A549 (cell line): ENCODE results near the gene TMEM135. TPM values are rescaled to one million over a fixed set of nuclear protein-coding genes. Genes with fewer than 3 reads are reported as not detected.
"Not testable (repeated sequence)": the region's sequence is repeated elsewhere in the genome, so short reads cannot be mapped to it uniquely, and the experiment has no call there.

Experiments used
- ATAC-seq, 2 experiments: fragments of 200-7000 bp in 1 of 2; fragments of >200 bp in 1 of 2; cut with Nextera tagmentation in 1 of 2; cut with Tn5 transposase in 1 of 2; 3 replicates each; pipeline versions ENCODE4 v1.8.0 to v1.9.1; 2018 to 2020; ENCODE audit warnings: mild to moderate bottlenecking in 1 of 2, moderate library complexity in 1 of 2
- CTCF ChIA-PET: fragments of 300-600 bp; sonication (Branson Sonifier 250); formaldehyde crosslinking; extraction: SDS; loops from one replicate; lab custom pipeline; 2021; ENCODE audit warnings: antibody characterized with exemption, inconsistent platforms; lab: Yijun Ruan, JAX
- POLR2A ChIA-PET: fragments of 350-600 bp; formaldehyde crosslinking; extraction: SDS; loops from one replicate; lab custom pipeline; 2021; ENCODE audit warnings: antibody characterized with exemption, inconsistent platforms; lab: Yijun Ruan, JAX
- DNase-seq, 2 experiments: peaks; one replicate each; pipeline versions ENCODE4 v3.0.0 to v3.0.0-alpha.2; 2011 to 2016; ENCODE audit warnings: low read depth in 1 of 2, low spot score in 1 of 2
- FAIRE-seq: peaks from 2 replicates; lab custom pipeline; 2011; peaks lifted over from hg19 to GRCh38; lab: Jason Lieb, UNC
- H3K27ac ChIP-seq, 2 experiments: fragments of >200 bp; sonication (Bioruptor Twin); formaldehyde crosslinking; 3 replicates each; pipeline ENCODE4 v1.5.1; 2016 to 2017
- H3K4me1 ChIP-seq: fragments of >200 bp; sonication (Bioruptor Twin); formaldehyde crosslinking; 3 replicates; pipeline ENCODE4 v1.6.1; 2016
- H3K4me2 ChIP-seq: fragments of >200 bp; sonication (Bioruptor Twin); formaldehyde crosslinking; 3 replicates; pipeline ENCODE4 v1.6.1; 2016
- H3K4me3 ChIP-seq: fragments of >200 bp; sonication (Bioruptor Twin); formaldehyde crosslinking; 3 replicates; pipeline ENCODE4 v1.5.1; 2016
- H3K9me3 ChIP-seq: fragments of >200 bp; sonication (Bioruptor Twin); formaldehyde crosslinking; 3 replicates; pipeline ENCODE4 v1.6.1; 2016
- BHLHE40 ChIP-seq: IDR thresholded peaks from 2 replicates; pipeline ENCODE4 v1.6.1; 2012; ENCODE audit warnings: low read depth, low read length, inconsistent platforms
- CBX8 ChIP-seq: fragments of 200-600 bp; sonication (generic); IDR thresholded peaks from 2 replicates; pipeline ENCODE4 v1.6.1; 2016
- CEBPB ChIP-seq, 2 experiments: fragments of >200 bp in 1 of 2; sonication (Bioruptor Twin) in 1 of 2; formaldehyde crosslinking in 1 of 2; IDR thresholded peaks; 2 replicates each; pipeline ENCODE4 v1.6.1; 2012 to 2016
- CHD4 ChIP-seq: fragments of 200-600 bp; sonication (generic); IDR thresholded peaks from 2 replicates; pipeline ENCODE4 v1.6.1; 2016; ENCODE audit warnings: antibody characterized with exemption, mild to moderate bottlenecking, borderline replicate concordance
- EHF ChIP-seq: fragments of 250-450 bp; sonication (Bioruptor Pico); IDR thresholded peaks from 2 replicates; pipeline ENCODE4 v1.5.0; 2020; ENCODE audit warnings: mild to moderate bottlenecking
- EHMT2 ChIP-seq: fragments of 200-600 bp; sonication (generic); IDR thresholded peaks from 2 replicates; pipeline ENCODE4 v1.6.1; 2016; ENCODE audit warnings: antibody characterized with exemption, low read depth, mild to moderate bottlenecking, moderate library complexity
- EP300 ChIP-seq, 2 experiments: fragments of >200 bp; sonication (Bioruptor Twin); formaldehyde crosslinking; IDR thresholded peaks; 2 replicates in 1 of 2; 3 replicates in 1 of 2; pipeline ENCODE4 v1.6.1; 2016 to 2017
- ESRRA ChIP-seq: fragments of 150-350 bp; IDR thresholded peaks from 2 replicates; pipeline ENCODE4 v1.6.1; 2014; ENCODE audit warnings: mild to moderate bottlenecking, low read length, borderline replicate concordance
- FOSB ChIP-seq: fragments of 250-450 bp; sonication (Bioruptor Pico); IDR thresholded peaks from 2 replicates; pipeline ENCODE4 v1.5.0; 2020; ENCODE audit warnings: mild to moderate bottlenecking, moderate library complexity
- HEYL ChIP-seq: fragments of 250-450 bp; sonication (Bioruptor Pico); IDR thresholded peaks from 2 replicates; pipeline ENCODE4 v1.8.0; 2021; ENCODE audit warnings: mild to moderate bottlenecking, moderate library complexity
- HOXA7 ChIP-seq: fragments of 250-450 bp; sonication (Bioruptor Pico); IDR thresholded peaks from 2 replicates; pipeline ENCODE4 v1.5.0; 2020; ENCODE audit warnings: mild to moderate bottlenecking, moderate library complexity
- JUNB ChIP-seq: fragments of >200 bp; sonication (Bioruptor Twin); formaldehyde crosslinking; IDR thresholded peaks from 2 replicates; pipeline ENCODE4 v1.6.1; 2016
- MAFK ChIP-seq: fragments of 450-650 bp; IDR thresholded peaks from 2 replicates; pipeline ENCODE4 v1.6.1; 2014; ENCODE audit not compliant: partially characterized antibody
- NFE2L2 ChIP-seq: fragments of 150-350 bp; conservative IDR thresholded peaks from 2 replicates; pipeline ENCODE4 v1.6.1; 2014; ENCODE audit warnings: low read length
- NPAS2 ChIP-seq: fragments of 250-450 bp; sonication (Bioruptor Pico); IDR thresholded peaks from 2 replicates; pipeline ENCODE4 v1.8.0; 2022; ENCODE audit warnings: mild to moderate bottlenecking, moderate library complexity, borderline replicate concordance
- RAD21 ChIP-seq, 2 experiments: fragments of >200 bp in 1 of 2; sonication (Bioruptor Twin) in 1 of 2; formaldehyde crosslinking in 1 of 2; IDR thresholded peaks in 1 of 2; conservative IDR thresholded peaks in 1 of 2; 2 replicates in 1 of 2; 3 replicates in 1 of 2; pipeline ENCODE4 v1.6.1; 2012 to 2018; ENCODE audit warnings: inconsistent platforms in 1 of 2
- RNF2 ChIP-seq: fragments of 200-600 bp; sonication (generic); IDR thresholded peaks from 2 replicates; pipeline ENCODE4 v1.6.1; 2016; ENCODE audit warnings: low read depth, mild to moderate bottlenecking, antibody characterized with exemption, moderate library complexity, borderline replicate concordance
- SMC3 ChIP-seq: fragments of >200 bp; sonication (Bioruptor Twin); formaldehyde crosslinking; IDR thresholded peaks from 3 replicates; pipeline ENCODE4 v1.6.1; 2018; ENCODE audit warnings: inconsistent platforms
- TFCP2L1 ChIP-seq: fragments of 250-450 bp; sonication (Bioruptor Pico); IDR thresholded peaks from 2 replicates; pipeline ENCODE4 v1.5.0; 2021; ENCODE audit warnings: mild to moderate bottlenecking
- WGBS: methylation state at CpG from one replicate; pipeline ENCODE4 v1.1.6; 2017; ENCODE audit errors: missing lambda C conversion rate; 5-methylcytosine and 5-hydroxymethylcytosine counted together
- polyA plus RNA-seq, 4 experiments: library from polyadenylated mRNA; depleted of rRNA in 3 of 4; stranded (reverse); fragments of >200 nt; fragmentation: RNase III in 1 of 4; extraction: RNeasy Plus Mini Kit Qiagen cat#74134 plus additional on column Dnase treatment in 1 of 4; gene quantifications; 2 replicates in 3 of 4; 3 replicates in 1 of 4; pipeline ENCODE4 v1.2.3, GENCODE V29; 2011 to 2017
- TF ChIP-seq, protein P1 (sequence below): fragments of 150-350 bp; IDR thresholded peaks from 2 replicates; pipeline ENCODE4 v1.6.1; 2014; ENCODE audit warnings: low read depth, mild to moderate bottlenecking, low read length
- TF ChIP-seq, protein P2 (sequence below): fragments of >200 bp; sonication (Bioruptor Twin); formaldehyde crosslinking; IDR thresholded peaks from 3 replicates; pipeline ENCODE4 v1.6.1; 2016
- TF ChIP-seq, protein P3 (sequence below): fragments of >200 bp; sonication (Bioruptor Twin); formaldehyde crosslinking; IDR thresholded peaks from 3 replicates; pipeline ENCODE4 v1.5.1; 2016
- TF ChIP-seq, protein P4 (sequence below): fragments of 250-450 bp; sonication (Bioruptor Pico); IDR thresholded peaks from 2 replicates; pipeline ENCODE4 v1.5.0; 2021; ENCODE audit warnings: mild to moderate bottlenecking, moderate library complexity, borderline replicate concordance

The TMEM135 gene
- polyA plus RNA-seq, 2 of the 4 experiments (the other 2 are of a cell fraction), result 18.4 to 18.5 TPM

DNA sequence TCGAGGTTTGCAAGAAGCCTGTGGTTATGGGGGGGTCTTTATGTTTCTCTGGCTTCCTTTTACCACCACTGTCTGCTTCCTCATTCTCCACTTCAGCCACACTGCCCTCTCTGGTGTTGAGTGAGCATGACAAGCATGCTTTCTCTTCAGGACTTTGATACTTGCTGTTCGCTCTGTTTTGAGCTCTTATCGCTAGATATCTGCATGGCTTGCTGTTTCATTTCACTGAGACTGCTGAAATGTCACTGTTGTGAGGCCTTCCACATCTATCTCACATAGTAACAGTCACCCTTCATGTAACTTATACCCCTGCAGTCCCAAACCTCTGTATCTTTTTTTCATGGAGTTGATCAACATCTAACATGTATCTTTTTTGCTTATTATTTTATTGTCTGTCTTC, 59.8 kb downstream of the TMEM135 start:
- CTCF ChIA-PET, result interaction anchor here (0.7 to 1.9 kb wide), 16 partner anchors 9 to 169 kb away, joined by 3 to 12 read pairs (median 3); no protein-coding TSS in a partner anchor
- no peak overlapping the region for H3K27ac ChIP-seq
- FAIRE-seq (no peak), ATAC-seq (peak; percentile 95 to 97), DNase-seq (peak; percentile 50 to 63)
- no peaks in the 10 kb centered on the region for H3K4me1 ChIP-seq
- TF ChIP-seq CEBPB (IDR thresholded peaks at IDR 0.05) (no peak), RAD21 (conservative IDR thresholded peaks at IDR 0.05 in 1 of 2, IDR thresholded peaks at IDR 0.05 in 1 of 2) (peak; percentile 24 to 50; a peak in 1 of 5 replicates), CBX8 (no peak), BHLHE40 (no peak), NPAS2 (CRISPR knock-in tag) (no peak), EHMT2 (no peak), EHF (CRISPR knock-in tag) (no peak), HEYL (CRISPR knock-in tag) (no peak), TFCP2L1 (CRISPR knock-in tag) (no peak), SMC3 (peak; percentile 33; the same call in 1 of the 3 replicates), HOXA7 (no peak), CHD4 (no peak), RNF2 (no peak), FOSB (CRISPR knock-in tag) (no peak)
- TF ChIP-seq, protein P1, sequence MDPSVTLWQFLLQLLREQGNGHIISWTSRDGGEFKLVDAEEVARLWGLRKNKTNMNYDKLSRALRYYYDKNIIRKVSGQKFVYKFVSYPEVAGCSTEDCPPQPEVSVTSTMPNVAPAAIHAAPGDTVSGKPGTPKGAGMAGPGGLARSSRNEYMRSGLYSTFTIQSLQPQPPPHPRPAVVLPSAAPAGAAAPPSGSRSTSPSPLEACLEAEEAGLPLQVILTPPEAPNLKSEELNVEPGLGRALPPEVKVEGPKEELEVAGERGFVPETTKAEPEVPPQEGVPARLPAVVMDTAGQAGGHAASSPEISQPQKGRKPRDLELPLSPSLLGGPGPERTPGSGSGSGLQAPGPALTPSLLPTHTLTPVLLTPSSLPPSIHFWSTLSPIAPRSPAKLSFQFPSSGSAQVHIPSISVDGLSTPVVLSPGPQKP, result no peak
- TF ChIP-seq, protein P2, sequence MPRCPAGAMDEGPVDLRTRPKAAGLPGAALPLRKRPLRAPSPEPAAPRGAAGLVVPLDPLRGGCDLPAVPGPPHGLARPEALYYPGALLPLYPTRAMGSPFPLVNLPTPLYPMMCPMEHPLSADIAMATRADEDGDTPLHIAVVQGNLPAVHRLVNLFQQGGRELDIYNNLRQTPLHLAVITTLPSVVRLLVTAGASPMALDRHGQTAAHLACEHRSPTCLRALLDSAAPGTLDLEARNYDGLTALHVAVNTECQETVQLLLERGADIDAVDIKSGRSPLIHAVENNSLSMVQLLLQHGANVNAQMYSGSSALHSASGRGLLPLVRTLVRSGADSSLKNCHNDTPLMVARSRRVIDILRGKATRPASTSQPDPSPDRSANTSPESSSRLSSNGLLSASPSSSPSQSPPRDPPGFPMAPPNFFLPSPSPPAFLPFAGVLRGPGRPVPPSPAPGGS, result no peak
- TF ChIP-seq, protein P3, sequence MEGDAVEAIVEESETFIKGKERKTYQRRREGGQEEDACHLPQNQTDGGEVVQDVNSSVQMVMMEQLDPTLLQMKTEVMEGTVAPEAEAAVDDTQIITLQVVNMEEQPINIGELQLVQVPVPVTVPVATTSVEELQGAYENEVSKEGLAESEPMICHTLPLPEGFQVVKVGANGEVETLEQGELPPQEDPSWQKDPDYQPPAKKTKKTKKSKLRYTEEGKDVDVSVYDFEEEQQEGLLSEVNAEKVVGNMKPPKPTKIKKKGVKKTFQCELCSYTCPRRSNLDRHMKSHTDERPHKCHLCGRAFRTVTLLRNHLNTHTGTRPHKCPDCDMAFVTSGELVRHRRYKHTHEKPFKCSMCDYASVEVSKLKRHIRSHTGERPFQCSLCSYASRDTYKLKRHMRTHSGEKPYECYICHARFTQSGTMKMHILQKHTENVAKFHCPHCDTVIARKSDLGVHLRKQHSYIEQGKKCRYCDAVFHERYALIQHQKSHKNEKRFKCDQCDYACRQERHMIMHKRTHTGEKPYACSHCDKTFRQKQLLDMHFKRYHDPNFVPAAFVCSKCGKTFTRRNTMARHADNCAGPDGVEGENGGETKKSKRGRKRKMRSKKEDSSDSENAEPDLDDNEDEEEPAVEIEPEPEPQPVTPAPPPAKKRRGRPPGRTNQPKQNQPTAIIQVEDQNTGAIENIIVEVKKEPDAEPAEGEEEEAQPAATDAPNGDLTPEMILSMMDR, result peak; percentile 59
- TF ChIP-seq, protein P4, sequence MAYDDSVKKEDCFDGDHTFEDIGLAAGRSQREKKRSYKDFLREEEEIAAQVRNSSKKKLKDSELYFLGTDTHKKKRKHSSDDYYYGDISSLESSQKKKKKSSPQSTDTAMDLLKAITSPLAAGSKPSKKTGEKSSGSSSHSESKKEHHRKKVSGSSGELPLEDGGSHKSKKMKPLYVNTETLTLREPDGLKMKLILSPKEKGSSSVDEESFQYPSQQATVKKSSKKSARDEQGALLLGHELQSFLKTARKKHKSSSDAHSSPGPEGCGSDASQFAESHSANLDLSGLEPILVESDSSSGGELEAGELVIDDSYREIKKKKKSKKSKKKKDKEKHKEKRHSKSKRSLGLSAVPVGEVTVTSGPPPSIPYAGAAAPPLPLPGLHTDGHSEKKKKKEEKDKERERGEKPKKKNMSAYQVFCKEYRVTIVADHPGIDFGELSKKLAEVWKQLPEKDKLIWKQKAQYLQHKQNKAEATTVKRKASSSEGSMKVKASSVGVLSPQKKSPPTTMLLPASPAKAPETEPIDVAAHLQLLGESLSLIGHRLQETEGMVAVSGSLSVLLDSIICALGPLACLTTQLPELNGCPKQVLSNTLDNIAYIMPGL, result no peak
- 37% methylated on average over 3 of the region's 3 CpGs for WGBS
- peak overlapping the region; percentile 26; the same call in 2 of the 3 replicates for H3K4me2 ChIP-seq
- POLR2A ChIA-PET, result no interaction called here
- H3K9me3 ChIP-seq, result peaks cover 8% of the 10 kb centered on the region; the same call in 2 of the 3 replicates
- no peak overlapping the region for H3K4me3 ChIP-seq

DNA sequence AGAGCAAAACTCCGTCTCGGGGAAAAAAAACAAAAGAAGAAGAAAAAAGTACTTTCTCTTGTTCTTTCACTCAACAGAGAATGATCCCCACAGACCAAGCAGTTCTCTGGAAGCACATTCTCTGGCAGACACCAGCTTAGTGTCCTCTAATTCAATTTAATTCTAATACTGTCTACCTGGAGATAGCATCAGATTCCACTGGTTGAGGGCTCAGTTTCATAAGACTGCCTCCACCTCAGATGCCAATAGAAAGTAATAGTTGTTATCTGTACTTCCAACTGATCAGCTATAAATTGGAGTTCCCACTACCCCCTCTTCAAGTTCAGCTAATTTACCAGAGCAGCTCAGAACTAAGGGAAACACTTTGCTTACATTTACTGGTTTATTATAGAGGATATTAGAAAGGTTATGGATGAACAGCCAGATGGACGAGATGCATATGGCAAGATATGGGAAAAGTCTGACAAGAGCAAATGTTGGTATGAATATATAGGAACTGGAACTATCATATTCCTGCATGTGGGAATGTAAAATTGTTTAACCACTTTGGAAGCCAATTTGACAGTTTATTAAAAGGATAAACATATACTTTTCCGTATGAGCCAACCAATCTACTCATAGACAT, 64.3 kb downstream of the TMEM135 start:
- Histone ChIP-seq H3K4me1 (no peaks in the 10 kb centered on the region), H3K27ac (no peak overlapping the region), H3K4me2 (no peak overlapping the region), H3K9me3 (no peaks in the 10 kb centered on the region)
- no peak for FAIRE-seq
- TF ChIP-seq EP300 (IDR thresholded peaks at IDR 0.05) (no peak), HOXA7 (no peak), CEBPB (IDR thresholded peaks at IDR 0.05) (no peak), NFE2L2 (no peak), MAFK (no peak), JUNB (no peak), EHMT2 (no peak), RNF2 (no peak), BHLHE40 (no peak), ESRRA (no peak)
- TF ChIP-seq, all 56 proteins: peak for 0
- H3K4me3 ChIP-seq, result no peak overlapping the region
- ChIA-PET CTCF (no interaction called here), POLR2A (no interaction called here)
- no peak for DNase-seq
- WGBS, result 94% methylated on average over 4 of the region's 4 CpGs
- no peak for ATAC-seq

DNA sequence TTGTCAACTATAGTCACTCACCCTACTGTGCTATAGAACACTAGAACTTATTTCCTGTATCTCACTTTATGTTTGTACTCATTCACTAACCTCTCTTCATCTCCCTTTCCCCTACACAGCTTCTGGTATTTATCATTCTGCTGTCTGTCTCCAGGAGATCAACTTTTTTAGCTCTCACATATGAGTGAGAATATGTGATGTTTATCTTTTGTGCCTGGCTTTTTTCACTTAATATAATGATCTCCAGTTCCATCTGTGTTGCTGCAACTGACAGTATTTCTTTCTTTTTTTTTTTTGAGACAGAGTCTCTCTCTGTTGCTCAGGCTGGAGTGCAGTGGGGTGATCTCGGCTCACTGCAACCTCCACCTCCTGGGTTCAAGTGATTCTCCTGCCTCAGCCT, 68.1 kb downstream of the TMEM135 start:
- CTCF ChIA-PET, result interaction anchor here (0.6 kb wide), 1 partner anchor 146 kb away, joined by 3 read pairs; no protein-coding TSS in a partner anchor
- H3K4me3 ChIP-seq, H3K27ac ChIP-seq, POLR2A ChIA-PET, H3K9me3 ChIP-seq, DNase-seq, H3K4me2 ChIP-seq, ATAC-seq, H3K4me1 ChIP-seq, FAIRE-seq: not testable (repeated sequence)
- WGBS, result 89% methylated on average over 1 of the region's 1 CpG

DNA sequence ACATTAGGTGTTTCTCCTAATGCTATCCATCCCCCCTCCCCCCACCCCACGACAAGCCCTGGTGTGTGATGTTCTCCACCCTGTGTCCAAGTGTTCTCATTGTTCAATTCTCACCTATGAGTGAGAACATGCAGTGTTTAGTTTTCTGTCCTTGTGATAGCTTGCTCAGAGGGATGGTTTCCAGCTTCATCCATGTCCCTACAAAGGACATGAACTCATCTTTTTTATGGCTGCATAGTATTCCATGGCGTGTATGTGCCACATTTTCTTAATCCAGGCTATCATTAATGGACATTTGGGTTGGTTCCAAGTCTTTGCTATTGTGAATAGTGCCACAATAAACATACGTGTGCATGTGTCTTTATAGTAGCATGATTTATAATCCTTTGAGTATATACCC, 69.6 kb downstream of the TMEM135 start:
- ATAC-seq, H3K4me2 ChIP-seq, POLR2A ChIA-PET, CTCF ChIA-PET, DNase-seq, FAIRE-seq, H3K4me3 ChIP-seq, H3K4me1 ChIP-seq, H3K27ac ChIP-seq, H3K9me3 ChIP-seq: not testable (repeated sequence)
- WGBS, result 74% methylated on average over 2 of the region's 3 CpGs
